Measurements from ENCODE around the gene NUBPL.
"Not testable (repeated sequence)": the region's sequence is repeated elsewhere in the genome, so short reads cannot be mapped to it uniquely, and the experiment has no call there.

NUBPL gene

GRCh38 chr14:31708661-31709060 lies 147.5 kb downstream of the NUBPL start:
- in situ Hi-C loops (cut with HindIII; ENCODE audit: low pct_ligation_motif_present, low pct_unique_long_range_greater_than_20kb, low sequenced_read_pairs); DNase-seq: not testable (repeated sequence)

- in situ Hi-C loops (cut with HindIII; ENCODE audit: low pct_ligation_motif_present, low pct_unique_long_range_greater_than_20kb, low sequenced_read_pairs), result no loop called here
- no peak for DNase-seq
Measured at GRCh38 chr14:31712244-31713127, 151.3 kb downstream of the NUBPL start.

- in situ Hi-C loops (cut with HindIII; ENCODE audit: low pct_ligation_motif_present, low pct_unique_long_range_greater_than_20kb, low sequenced_read_pairs), result no loop called here
Measured at GRCh38 chr14:31716208-31716607, 155.0 kb downstream of the NUBPL start.

GRCh38 chr14:31717294-31718085 lies 156.3 kb downstream of the NUBPL start:
- in situ Hi-C loops (cut with HindIII; ENCODE audit: low pct_ligation_motif_present, low pct_unique_long_range_greater_than_20kb, low sequenced_read_pairs), result no loop called here
- no peak for DNase-seq

More at GRCh38 chr14:31716208-31716607, 155.0 kb downstream of the NUBPL start:
- no peak for DNase-seq

GRCh38 chr14:31718585-31718984 lies 157.4 kb downstream of the NUBPL start:
- in situ Hi-C loops (cut with HindIII; ENCODE audit: low pct_ligation_motif_present, low pct_unique_long_range_greater_than_20kb, low sequenced_read_pairs), result no loop called here
- no peak for DNase-seq

GRCh38 chr14:31718985-31719384 lies 157.8 kb downstream of the NUBPL start:
- DNase-seq, result no peak
- in situ Hi-C loops (cut with HindIII; ENCODE audit: low pct_ligation_motif_present, low pct_unique_long_range_greater_than_20kb, low sequenced_read_pairs), result no loop called here

GRCh38 chr14:31726337-31726736 lies 165.1 kb downstream of the NUBPL start:
- no peak for DNase-seq
- in situ Hi-C loops (cut with HindIII; ENCODE audit: low pct_ligation_motif_present, low pct_unique_long_range_greater_than_20kb, low sequenced_read_pairs), result no loop called here

GRCh38 chr14:31727797-31728196 lies 166.6 kb downstream of the NUBPL start:
- DNase-seq, result no peak

GRCh38 chr14:31740688-31741087 lies 179.5 kb downstream of the NUBPL start:
- DNase-seq, result no peak
- in situ Hi-C loops (cut with HindIII; ENCODE audit: low pct_ligation_motif_present, low pct_unique_long_range_greater_than_20kb, low sequenced_read_pairs), result no loop called here

More at GRCh38 chr14:31727797-31728196, 166.6 kb downstream of the NUBPL start:
- in situ Hi-C loops (cut with HindIII; ENCODE audit: low pct_ligation_motif_present, low pct_unique_long_range_greater_than_20kb, low sequenced_read_pairs), result no loop called here

- in situ Hi-C loops (cut with HindIII; ENCODE audit: low pct_ligation_motif_present, low pct_unique_long_range_greater_than_20kb, low sequenced_read_pairs), result no loop called here
- no peak for DNase-seq
Measured at GRCh38 chr14:31745741-31746140, 184.5 kb downstream of the NUBPL start.

- DNase-seq, result no peak
- in situ Hi-C loops (cut with HindIII; ENCODE audit: low pct_ligation_motif_present, low pct_unique_long_range_greater_than_20kb, low sequenced_read_pairs), result no loop called here
Measured at GRCh38 chr14:31746326-31746725, 185.1 kb downstream of the NUBPL start.

GRCh38 chr14:31749275-31749674 lies 188.1 kb downstream of the NUBPL start:
- in situ Hi-C loops (cut with HindIII; ENCODE audit: low pct_ligation_motif_present, low pct_unique_long_range_greater_than_20kb, low sequenced_read_pairs), result no loop called here
- DNase-seq, result no peak

- DNase-seq; in situ Hi-C loops (cut with HindIII; ENCODE audit: low pct_ligation_motif_present, low pct_unique_long_range_greater_than_20kb, low sequenced_read_pairs): not testable (repeated sequence)
Measured at GRCh38 chr14:31751047-31751446, 189.8 kb downstream of the NUBPL start.

GRCh38 chr14:31752867-31753661 lies 191.9 kb downstream of the NUBPL start:
- in situ Hi-C loops (cut with HindIII; ENCODE audit: low pct_ligation_motif_present, low pct_unique_long_range_greater_than_20kb, low sequenced_read_pairs), result no loop called here
- DNase-seq, result no peak

- in situ Hi-C loops (cut with HindIII; ENCODE audit: low pct_ligation_motif_present, low pct_unique_long_range_greater_than_20kb, low sequenced_read_pairs), result no loop called here
- DNase-seq, result no peak
Measured at GRCh38 chr14:31758941-31759340, 197.7 kb downstream of the NUBPL start.

- no peak for DNase-seq
- in situ Hi-C loops (cut with HindIII; ENCODE audit: low pct_ligation_motif_present, low pct_unique_long_range_greater_than_20kb, low sequenced_read_pairs), result no loop called here
Measured at GRCh38 chr14:31760277-31760676, 199.1 kb downstream of the NUBPL start.

GRCh38 chr14:31761325-31761724 lies 200.1 kb downstream of the NUBPL start:
- no peak for DNase-seq
- in situ Hi-C loops (cut with HindIII; ENCODE audit: low pct_ligation_motif_present, low pct_unique_long_range_greater_than_20kb, low sequenced_read_pairs), result no loop called here

GRCh38 chr14:31763041-31763440 lies 201.8 kb downstream of the NUBPL start:
- in situ Hi-C loops (cut with HindIII; ENCODE audit: low pct_ligation_motif_present, low pct_unique_long_range_greater_than_20kb, low sequenced_read_pairs), result no loop called here
- no peak for DNase-seq
